B cell (primary cell): ENCODE data around the gene IFNLR1. TPM values are rescaled to one million over a fixed set of nuclear protein-coding genes. Genes with fewer than 3 reads are reported as not detected.

Source experiments
- ATAC-seq: fragments of 200-7000 bp; cut with Tn5 transposase; one replicate; pipeline ENCODE4 v1.10.0; 2021; ENCODE audit warnings: low read depth, mild to moderate bottlenecking, moderate number of reproducible peaks, moderate library complexity
- CTCF ChIA-PET: fragments of 350-600 bp; sonication (Branson Sonifier 250); formaldehyde crosslinking; loops from one replicate; lab custom pipeline; 2021; ENCODE audit warnings: antibody characterized with exemption, inconsistent platforms; lab: Charles Lee
- POLR2A ChIA-PET: fragments of 350-600 bp; sonication (Branson Sonifier 250); formaldehyde crosslinking; loops from one replicate; lab custom pipeline; 2021; ENCODE audit warnings: antibody characterized with exemption; lab: Charles Lee
- DNase-seq: peaks from one replicate; pipeline ENCODE4 v3.0.0; 2013
- H2AFZ ChIP-seq: 2 replicates; pipeline ENCODE4 v1.6.1; 2012; ENCODE audit warnings: mild to moderate bottlenecking, low read depth, low read length; ENCODE audit not compliant: insufficient read depth, poor library complexity, severe bottlenecking
- H3K27ac ChIP-seq, 2 donors: 1 replicate in 1 of 2; 2 replicates in 1 of 2; pipeline ENCODE4 v1.5.1; 2012 to 2013; ENCODE audit warnings: low read length in 2 of 2, mild to moderate bottlenecking in 2 of 2, moderate library complexity in 1 of 2
- H3K27me3 ChIP-seq, 4 experiments: fragments of 200-600 bp in 1 of 4; sonication (generic) in 1 of 4; replicated peaks in 1 of 4; 1 replicate in 2 of 4; 2 replicates in 2 of 4; pipeline versions ENCODE4 v1.6.1 to v1.7.0; 2013 to 2016; ENCODE audit warnings: low read length in 3 of 4, mild to moderate bottlenecking in 2 of 4, mixed read lengths in 1 of 4, moderate library complexity in 1 of 4; ENCODE audit not compliant: insufficient read depth in 4 of 4, control insufficient read depth in 3 of 4; ENCODE audit errors: control extremely low read depth in 1 of 4
- H3K36me3 ChIP-seq, 2 experiments: replicated peaks in 1 of 2; 1 replicate in 1 of 2; 2 replicates in 1 of 2; pipeline versions ENCODE4 v1.6.1 to v1.7.1; 2013; ENCODE audit warnings: low read length in 1 of 2; ENCODE audit not compliant: insufficient read depth in 2 of 2, control insufficient read depth in 1 of 2; ENCODE audit errors: control extremely low read depth in 1 of 2, extremely low read depth in 1 of 2
- H3K4me1 ChIP-seq, 2 donors: fragments of 200-600 bp in 1 of 2; sonication (generic) in 1 of 2; 1 replicate in 1 of 2; 2 replicates in 1 of 2; pipeline versions ENCODE4 v1.5.1 to v1.6.1; 2013 to 2017; ENCODE audit warnings: low read length in 2 of 2; ENCODE audit not compliant: control insufficient read depth in 2 of 2, insufficient read depth in 2 of 2
- H3K4me2 ChIP-seq: replicated peaks from 2 replicates; pipeline ENCODE3; 2012; ENCODE audit warnings: mild to moderate bottlenecking, low read depth, low read length; ENCODE audit not compliant: poor library complexity, severe bottlenecking
- H3K4me3 ChIP-seq, 5 experiments: fragments of 200-600 bp in 1 of 5; sonication (generic) in 1 of 5; 1 replicate in 3 of 5; 2 replicates in 2 of 5; pipeline versions ENCODE4 v1.5.1 to v1.7.0; 2011 to 2016; ENCODE audit warnings: low read length in 4 of 5, mild to moderate bottlenecking in 4 of 5, low read depth in 2 of 5, control low read depth in 1 of 5, moderate library complexity in 1 of 5; ENCODE audit not compliant: insufficient read depth in 1 of 5; ENCODE audit errors: control extremely low read depth in 1 of 5, extremely low read depth in 1 of 5
- H3K79me2 ChIP-seq: fragments of 200-600 bp; sonication (generic); one replicate; pipeline ENCODE4 v1.6.0; 2016; ENCODE audit warnings: low read length; ENCODE audit not compliant: control insufficient read depth, insufficient read depth
- H3K9ac ChIP-seq: fragments of 200-600 bp; sonication (generic); 2 replicates; pipeline ENCODE4 v1.6.1; 2017; ENCODE audit warnings: mild to moderate bottlenecking, low read length, moderate library complexity
- H3K9me3 ChIP-seq, 3 donors: one replicate each; pipeline versions ENCODE4 v1.6.1 to v1.7.1; 2013; ENCODE audit warnings: low read length in 2 of 3; ENCODE audit not compliant: control insufficient read depth in 2 of 3, insufficient read depth in 1 of 3; ENCODE audit errors: control extremely low read depth in 1 of 3
- H4K20me1 ChIP-seq: 2 replicates; pipeline ENCODE4 v1.6.0; 2012; ENCODE audit warnings: mild to moderate bottlenecking, low read length; ENCODE audit not compliant: insufficient read depth, control insufficient read depth, poor library complexity, severe bottlenecking
- H3K27ac Mint-ChIP-seq: one replicate; pipeline ENCODE4 v1.8.0; 2021; ENCODE audit warnings: mixed read lengths
- H3K27me3 Mint-ChIP-seq: one replicate; pipeline ENCODE4 v1.8.0; 2021; ENCODE audit warnings: mixed read lengths
- H3K4me1 Mint-ChIP-seq: one replicate; pipeline ENCODE4 v1.8.0; 2021; ENCODE audit warnings: mixed read lengths
- H3K4me3 Mint-ChIP-seq: one replicate; pipeline ENCODE4 v1.8.0; 2021; ENCODE audit warnings: mixed read lengths
- H3K9me3 Mint-ChIP-seq: one replicate; pipeline ENCODE4 v1.8.0; 2022; ENCODE audit warnings: mixed read lengths; ENCODE audit not compliant: insufficient read depth
- EZH2 ChIP-seq: IDR thresholded peaks from 2 replicates; pipeline ENCODE4 v1.6.1; 2012; ENCODE audit warnings: borderline replicate concordance, low read depth, mild to moderate bottlenecking, moderate library complexity, low read length; ENCODE audit not compliant: insufficient read depth, poor library complexity, severe bottlenecking
- WGBS: methylation state at CpG from one replicate; pipeline ENCODE4 v1.1.5; 2013; ENCODE audit warnings: missing lambda C conversion rate; ENCODE audit not compliant: insufficient coverage; 5-methylcytosine and 5-hydroxymethylcytosine counted together
- intact Hi-C: fragments of 100-400 bp; cut with micrococcal nuclease; formaldehyde crosslinking; loops from one replicate; pipeline ENCODE4 v1.10.0; 2022
- polyA plus RNA-seq: library from polyadenylated mRNA; depleted of rRNA; stranded (reverse); fragments of >200 nt; gene quantifications from 2 replicates; pipeline ENCODE4 v1.2.3, GENCODE V29; 2012
- total RNA-seq, 2 donors: library from RNA; stranded (reverse); fragments of 120-200 nt in 1 of 2; gene quantifications; 1 replicate in 1 of 2; 2 replicates in 1 of 2; pipeline versions ENCODE4 v1.2.3 to v1.2.4, GENCODE V29; 2013 to 2022
- TF ChIP-seq, protein P1 (sequence below): fragments of 200-600 bp; IDR thresholded peaks from one replicate; pipeline ENCODE4 v1.8.0; 2022; ENCODE audit warnings: antibody characterized with exemption, mild to moderate bottlenecking

The IFNLR1 gene
- total and polyA plus RNA-seq, 2 donors (not counting 1 experiment from before 2014, with no cell fraction given), result 14.7 to 39.7 TPM

DNA sequence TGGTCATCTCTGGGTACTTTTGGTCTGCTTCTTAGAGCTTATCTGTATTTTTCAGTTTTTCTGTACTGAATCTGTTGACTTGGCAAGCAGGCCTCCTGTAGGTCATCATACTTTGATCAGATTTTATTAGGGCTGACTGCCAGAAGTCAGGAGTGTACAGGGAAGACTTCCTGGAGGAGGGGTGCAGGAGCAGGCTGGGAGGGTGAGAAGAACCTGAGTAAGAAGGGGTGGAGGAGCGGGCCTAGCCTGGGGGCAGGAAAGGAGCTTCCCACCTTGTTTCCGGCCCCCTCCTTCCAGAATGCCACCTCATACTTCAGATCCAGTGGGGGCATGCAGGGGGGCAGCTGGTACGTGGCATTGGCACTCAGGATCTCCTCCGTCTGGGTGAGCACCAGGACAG lies 25.8 kb downstream of the IFNLR1 start:
- intact Hi-C loops, result no loop called here

DNA sequence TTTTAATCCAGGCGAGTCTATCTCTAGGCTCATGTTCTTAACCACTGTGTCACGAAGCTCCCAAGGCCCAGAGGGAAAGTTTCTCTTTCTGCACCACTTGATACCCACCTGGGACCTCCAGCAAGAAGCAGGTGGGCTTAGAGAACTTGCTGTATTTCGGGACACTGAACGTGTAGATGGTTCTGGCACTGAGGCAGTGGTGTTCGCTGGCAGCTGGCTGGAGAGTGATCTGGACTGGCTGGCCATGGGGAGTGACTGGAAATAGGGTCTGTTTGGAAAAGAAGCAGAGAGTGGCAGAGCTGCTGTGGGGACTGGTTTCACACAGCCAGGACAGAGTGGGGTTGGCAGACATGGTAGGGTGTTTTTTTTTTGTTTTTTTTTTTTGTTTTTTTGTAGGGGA lies 27.7 kb downstream of the IFNLR1 start:
- intact Hi-C loops, result no loop called here
- no peak for DNase-seq
- peaks cover 0 to 4% of the 10 kb centered on the region in 2 donors for H3K4me1 ChIP-seq
- ChIA-PET CTCF (interaction anchor here (0.9 to 3.0 kb wide), 4 partner anchors 9 to 256 kb away, joined by 3 to 14 read pairs (median 8); partner anchors contain the start of gene NIPAL3), POLR2A (no interaction called here)
- TF ChIP-seq, protein P1, sequence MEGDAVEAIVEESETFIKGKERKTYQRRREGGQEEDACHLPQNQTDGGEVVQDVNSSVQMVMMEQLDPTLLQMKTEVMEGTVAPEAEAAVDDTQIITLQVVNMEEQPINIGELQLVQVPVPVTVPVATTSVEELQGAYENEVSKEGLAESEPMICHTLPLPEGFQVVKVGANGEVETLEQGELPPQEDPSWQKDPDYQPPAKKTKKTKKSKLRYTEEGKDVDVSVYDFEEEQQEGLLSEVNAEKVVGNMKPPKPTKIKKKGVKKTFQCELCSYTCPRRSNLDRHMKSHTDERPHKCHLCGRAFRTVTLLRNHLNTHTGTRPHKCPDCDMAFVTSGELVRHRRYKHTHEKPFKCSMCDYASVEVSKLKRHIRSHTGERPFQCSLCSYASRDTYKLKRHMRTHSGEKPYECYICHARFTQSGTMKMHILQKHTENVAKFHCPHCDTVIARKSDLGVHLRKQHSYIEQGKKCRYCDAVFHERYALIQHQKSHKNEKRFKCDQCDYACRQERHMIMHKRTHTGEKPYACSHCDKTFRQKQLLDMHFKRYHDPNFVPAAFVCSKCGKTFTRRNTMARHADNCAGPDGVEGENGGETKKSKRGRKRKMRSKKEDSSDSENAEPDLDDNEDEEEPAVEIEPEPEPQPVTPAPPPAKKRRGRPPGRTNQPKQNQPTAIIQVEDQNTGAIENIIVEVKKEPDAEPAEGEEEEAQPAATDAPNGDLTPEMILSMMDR, result no peak
- TF ChIP-seq EZH2, result no peak
- H3K9me3 Mint-ChIP-seq, result no peaks in the 10 kb centered on the region
- H3K4me2 ChIP-seq, result no peak overlapping the region
- H3K36me3 ChIP-seq, result peaks cover 1 to 68% of the 10 kb centered on the region in 2 experiments
- no peaks in the 10 kb centered on the region for H3K79me2 ChIP-seq
- no peaks in the 10 kb centered on the region for H3K27me3 ChIP-seq
- no peaks in the 10 kb centered on the region for H3K27me3 Mint-ChIP-seq
- peaks cover 18% of the 10 kb centered on the region for H3K4me1 Mint-ChIP-seq
- no peak overlapping the region for H3K4me3 ChIP-seq
- ATAC-seq, result no peak
- no peaks in the 10 kb centered on the region for H4K20me1 ChIP-seq
- WGBS, result 89% methylated on average over 5 of the region's 5 CpGs
- H3K27ac Mint-ChIP-seq, result no peak overlapping the region
- no peak overlapping the region for H2AFZ ChIP-seq
- H3K27ac ChIP-seq, result no peak overlapping the region
- H3K9ac ChIP-seq, result no peak overlapping the region
- no peaks in the 10 kb centered on the region for H3K9me3 ChIP-seq
- no peak overlapping the region for H3K4me3 Mint-ChIP-seq

More for the DNA sequence above, 25.8 kb downstream of the IFNLR1 start:
- H3K4me2 ChIP-seq, result no peak overlapping the region
- ChIA-PET CTCF (interaction anchor here (0.6 to 3.0 kb wide), 7 partner anchors 9 to 392 kb away, joined by 3 to 13 read pairs (median 6); no protein-coding TSS in a partner anchor), POLR2A (no interaction called here)
- H3K79me2 ChIP-seq, result no peaks in the 10 kb centered on the region
- H3K27ac ChIP-seq, result no peak overlapping the region
- H3K4me1 Mint-ChIP-seq, result peaks cover 6% of the 10 kb centered on the region
- no peak overlapping the region for H3K4me3 ChIP-seq
- no peak for TF ChIP-seq EZH2
- TF ChIP-seq, protein P1, result no peak
- DNase-seq (no peak), ATAC-seq (no peak)
- 92% methylated on average over 4 of the region's 4 CpGs for WGBS
- no peaks in the 10 kb centered on the region for H3K9me3 ChIP-seq
- peaks cover 3 to 79% of the 10 kb centered on the region in 2 experiments for H3K36me3 ChIP-seq
- no peaks in the 10 kb centered on the region for H3K9me3 Mint-ChIP-seq
- H3K4me1 ChIP-seq, result no peaks in the 10 kb centered on the region
- H2AFZ ChIP-seq, result no peak overlapping the region
- no peak overlapping the region for H3K4me3 Mint-ChIP-seq
- no peaks in the 10 kb centered on the region for H3K27me3 ChIP-seq
- H3K9ac ChIP-seq, result no peak overlapping the region
- H4K20me1 ChIP-seq, result no peaks in the 10 kb centered on the region
- H3K27ac Mint-ChIP-seq, result peak overlapping the region; percentile 17
- no peaks in the 10 kb centered on the region for H3K27me3 Mint-ChIP-seq
